Activated CD4-positive, alpha-beta T cell treated with anti-CD3 and anti-CD28 coated beads for 36 hours (primary cell): Measurements from ENCODE around the gene ZCCHC7. TPM values are rescaled to one million over a fixed set of nuclear protein-coding genes. Genes with fewer than 3 reads are reported as not detected.

Experiments used
- ATAC-seq: fragments of 200-7000 bp; cut with Tn5 transposase; one replicate; pipeline ENCODE4 v1.10.0; 2021; ENCODE audit warnings: mild to moderate bottlenecking, moderate library complexity
- CTCF ChIA-PET: fragments of 350-600 bp; sonication (Branson Sonifier 250); formaldehyde crosslinking; loops from one replicate; lab custom pipeline; 2021; ENCODE audit warnings: antibody characterized with exemption; lab: Charles Lee
- POLR2A ChIA-PET: fragments of 350-600 bp; sonication (Branson Sonifier 250); formaldehyde crosslinking; loops from one replicate; lab custom pipeline; 2021; ENCODE audit warnings: antibody characterized with exemption, inconsistent platforms; lab: Charles Lee
- DNase-seq: peaks from one replicate; pipeline ENCODE4 v3.0.0-alpha.2; 2020
- H3K27ac Mint-ChIP-seq: one replicate; pipeline ENCODE4 v1.8.0; 2021; ENCODE audit warnings: mixed read lengths
- H3K27me3 Mint-ChIP-seq: one replicate; pipeline ENCODE4 v1.8.0; 2021; ENCODE audit warnings: mixed read lengths
- H3K36me3 Mint-ChIP-seq: one replicate; pipeline ENCODE4 v1.8.0; 2021; ENCODE audit warnings: low read depth, mixed read lengths
- H3K4me1 Mint-ChIP-seq: one replicate; pipeline ENCODE4 v1.8.0; 2021; ENCODE audit warnings: mixed read lengths
- H3K4me3 Mint-ChIP-seq: one replicate; pipeline ENCODE4 v1.8.0; 2021; ENCODE audit warnings: mild to moderate bottlenecking, moderate library complexity, mixed read lengths
- H3K9me3 Mint-ChIP-seq: one replicate; pipeline ENCODE4 v1.8.0; 2021; ENCODE audit warnings: low read depth, mixed read lengths
- intact Hi-C, 2 experiments: fragments of 100-400 bp; cut with DNase I in 1 of 2; cut with micrococcal nuclease in 1 of 2; formaldehyde crosslinking; loops; one replicate each; pipeline versions ENCODE4 v1.14.2 to v1.15.1; 2022 to 2024; cut with DNase I, micrococcal nuclease
- total RNA-seq, 2 experiments: library from RNA; stranded (reverse); gene quantifications; one replicate each; pipeline ENCODE4 v1.2.3, GENCODE V29; 2021

ZCCHC7 gene
- total RNA-seq, 2 experiments from 2014 or later, result 29.9 to 50.2 TPM

- no peak for DNase-seq
- no peaks in the 10 kb centered on the region for H3K36me3 Mint-ChIP-seq
- intact Hi-C loops, result loop anchor here in 1 of 2 experiments (10.0 kb wide), 1 partner anchor 461 kb away; no protein-coding TSS in a partner anchor
- ChIA-PET POLR2A (no interaction called here), CTCF (interaction anchor here (0.5 to 0.7 kb wide), 2 partner anchors 20 to 237 kb away, joined by 3 to 4 read pairs; no protein-coding TSS in a partner anchor)
- no peaks in the 10 kb centered on the region for H3K9me3 Mint-ChIP-seq
- H3K4me1 Mint-ChIP-seq, result no peaks in the 10 kb centered on the region
- H3K4me3 Mint-ChIP-seq, result no peak overlapping the region
- no peak for ATAC-seq
- no peak overlapping the region for H3K27ac Mint-ChIP-seq
- no peaks in the 10 kb centered on the region for H3K27me3 Mint-ChIP-seq
Measured at GRCh38 chr9:37336150-37336549, 215.8 kb downstream of the ZCCHC7 start.

DNA sequence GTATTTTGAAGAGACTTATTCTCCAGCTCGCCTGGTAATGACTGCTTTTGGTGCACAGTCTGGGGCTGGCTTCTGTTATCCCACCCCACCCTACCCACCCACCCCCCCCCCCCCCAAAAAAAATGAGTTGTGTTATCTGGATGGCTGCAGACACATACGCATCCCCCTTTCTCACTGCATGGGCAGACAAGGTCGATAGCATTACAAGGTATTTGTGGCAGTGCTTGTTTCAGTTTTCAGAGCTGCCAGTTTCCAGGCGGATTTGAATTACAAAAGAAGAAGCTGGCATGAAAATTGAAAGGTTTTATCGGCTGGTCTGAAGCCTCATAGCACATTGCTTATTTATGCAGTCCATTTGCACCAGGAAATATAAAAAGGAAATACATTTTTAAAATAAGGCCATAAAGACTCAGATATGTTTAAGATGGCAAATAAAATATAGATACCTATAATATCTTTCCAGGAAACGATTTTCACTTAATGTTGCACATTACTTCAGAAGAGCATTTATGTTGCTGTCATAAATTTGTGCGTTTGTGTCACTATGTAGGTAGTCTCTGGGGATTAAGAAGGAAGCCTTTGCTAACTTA is 217.0 kb downstream of the ZCCHC7 start:
- H3K27me3 Mint-ChIP-seq, result no peaks in the 10 kb centered on the region
- no peak overlapping the region for H3K27ac Mint-ChIP-seq
- H3K4me1 Mint-ChIP-seq, result no peaks in the 10 kb centered on the region
- intact Hi-C loops, result loop anchor here in 1 of 2 experiments (10.0 kb wide), 1 partner anchor 463 kb away; no protein-coding TSS in a partner anchor
- no peaks in the 10 kb centered on the region for H3K9me3 Mint-ChIP-seq
- H3K36me3 Mint-ChIP-seq, result no peaks in the 10 kb centered on the region
- ChIA-PET CTCF (interaction anchor here (0.6 to 4.2 kb wide), 3 partner anchors 8 to 22 kb away, joined by 3 to 16 read pairs (median 3); no protein-coding TSS in a partner anchor), POLR2A (no interaction called here)
- no peak for DNase-seq
- no peak for ATAC-seq
- no peak overlapping the region for H3K4me3 Mint-ChIP-seq

DNA sequence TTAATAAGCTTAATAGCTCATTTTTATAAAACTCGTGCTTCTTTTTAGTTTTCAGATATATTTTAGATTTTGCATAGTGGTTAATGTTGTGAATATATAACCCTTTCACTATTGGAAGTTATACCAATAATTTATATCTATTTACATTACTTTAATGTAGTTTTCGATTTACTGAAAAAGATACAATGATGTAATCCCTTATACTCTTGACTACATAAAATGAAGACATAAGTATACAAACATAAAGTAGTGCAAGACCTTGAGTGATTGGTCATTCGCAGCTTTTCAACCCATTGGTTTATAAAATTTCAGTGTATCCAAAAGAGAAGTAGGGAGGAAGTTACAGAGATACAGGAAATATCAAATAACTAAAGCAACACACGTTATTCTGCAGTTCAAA is 217.8 kb downstream of the ZCCHC7 start:
- no peak overlapping the region for H3K27ac Mint-ChIP-seq
- H3K27me3 Mint-ChIP-seq, result no peaks in the 10 kb centered on the region
- no peak for ATAC-seq
- intact Hi-C loops, result loop anchor here in 1 of 2 experiments (10.0 kb wide), 1 partner anchor 463 kb away; no protein-coding TSS in a partner anchor
- no peaks in the 10 kb centered on the region for H3K36me3 Mint-ChIP-seq
- no peak overlapping the region for H3K4me3 Mint-ChIP-seq
- H3K9me3 Mint-ChIP-seq, result no peaks in the 10 kb centered on the region
- ChIA-PET CTCF (interaction anchor here (4.2 kb wide), 1 partner anchor 9 kb away, joined by 16 read pairs; no protein-coding TSS in a partner anchor), POLR2A (no interaction called here)
- no peaks in the 10 kb centered on the region for H3K4me1 Mint-ChIP-seq
- DNase-seq, result no peak

DNA sequence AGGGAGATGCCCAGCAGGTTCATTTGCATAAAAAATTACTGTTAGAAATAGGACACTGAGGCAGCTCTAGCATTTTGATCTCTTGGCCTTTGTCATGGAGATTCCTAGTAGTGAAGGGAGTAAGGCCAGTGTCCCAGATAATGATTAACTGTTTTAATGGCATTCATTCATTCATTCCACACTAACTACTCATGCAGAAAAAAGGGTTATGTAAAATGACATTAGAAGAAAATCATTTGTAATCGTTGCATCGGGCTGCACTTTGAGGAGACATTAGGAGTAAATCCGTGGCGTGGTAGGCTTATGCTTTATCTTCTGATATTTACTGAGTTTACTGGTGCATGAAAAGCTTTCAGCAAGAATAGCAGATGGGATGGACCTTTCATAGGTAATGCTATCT is 219.5 kb downstream of the ZCCHC7 start:
- H3K36me3 Mint-ChIP-seq, result no peaks in the 10 kb centered on the region
- no peak overlapping the region for H3K4me3 Mint-ChIP-seq
- H3K9me3 Mint-ChIP-seq, result no peaks in the 10 kb centered on the region
- no peaks in the 10 kb centered on the region for H3K4me1 Mint-ChIP-seq
- ATAC-seq (no peak), DNase-seq (no peak)
- intact Hi-C loops, result loop anchor here in 1 of 2 experiments (10.0 kb wide), 1 partner anchor 465 kb away; no protein-coding TSS in a partner anchor
- ChIA-PET POLR2A (no interaction called here), CTCF (interaction anchor here (1.2 to 4.2 kb wide), 3 partner anchors 11 to 65 kb away, joined by 3 to 16 read pairs (median 3); no protein-coding TSS in a partner anchor)
- H3K27me3 Mint-ChIP-seq, result no peaks in the 10 kb centered on the region
- H3K27ac Mint-ChIP-seq, result no peak overlapping the region

DNA sequence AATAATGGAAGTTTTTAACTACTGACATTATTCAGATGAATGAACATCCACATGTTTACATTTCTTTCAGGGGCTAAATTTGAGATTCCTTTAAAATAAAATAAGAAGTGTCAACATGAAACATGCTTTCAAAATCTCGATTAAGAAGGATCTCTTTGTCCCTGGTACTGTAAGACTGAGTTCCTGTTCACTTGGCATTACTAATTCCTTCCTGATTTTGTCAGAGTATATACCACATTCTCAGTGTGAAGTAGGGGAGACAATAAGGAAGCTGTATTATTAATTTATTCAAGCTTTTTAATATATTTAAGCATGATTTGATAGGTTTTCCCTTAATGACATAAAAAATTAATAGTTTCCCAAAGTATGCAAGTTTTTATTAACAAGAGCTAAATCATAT is 220.6 kb downstream of the ZCCHC7 start:
- intact Hi-C loops, result no loop called here
- ATAC-seq (no peak), DNase-seq (no peak)
- Mint-ChIP-seq H3K9me3 (no peaks in the 10 kb centered on the region), H3K4me1 (no peaks in the 10 kb centered on the region), H3K27ac (no peak overlapping the region), H3K4me3 (no peak overlapping the region), H3K36me3 (no peaks in the 10 kb centered on the region), H3K27me3 (no peaks in the 10 kb centered on the region)
- ChIA-PET CTCF (interaction anchor here (0.5 to 4.2 kb wide), 5 partner anchors 12 to 297 kb away, joined by 3 to 16 read pairs (median 3); no protein-coding TSS in a partner anchor), POLR2A (no interaction called here)

DNA sequence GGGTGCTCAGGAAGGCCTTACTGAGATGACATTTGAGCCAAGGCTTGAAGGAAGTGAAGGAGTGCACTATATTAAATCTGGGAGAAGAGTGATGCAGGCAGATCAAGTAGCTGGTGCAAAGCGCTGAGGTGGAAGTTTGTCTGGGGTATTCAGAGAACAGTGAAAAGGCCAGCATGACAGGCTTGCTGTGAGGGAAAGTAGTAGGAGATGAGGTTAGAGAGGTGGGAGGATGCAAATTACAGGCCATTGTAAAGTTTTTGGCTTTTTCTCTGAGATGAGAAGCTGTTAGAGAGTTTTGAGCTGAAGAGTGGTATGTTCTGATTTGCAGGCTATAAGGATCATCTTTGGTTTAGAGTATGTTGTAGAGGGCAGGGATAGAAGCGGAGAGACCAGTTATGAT is 221.3 kb downstream of the ZCCHC7 start:
- H3K4me3 Mint-ChIP-seq, result no peak overlapping the region
- no peaks in the 10 kb centered on the region for H3K36me3 Mint-ChIP-seq
- no peak for ATAC-seq
- H3K4me1 Mint-ChIP-seq, result no peaks in the 10 kb centered on the region
- intact Hi-C loops, result no loop called here
- H3K9me3 Mint-ChIP-seq, result no peaks in the 10 kb centered on the region
- POLR2A ChIA-PET, result no interaction called here
- no peak overlapping the region for H3K27ac Mint-ChIP-seq
- CTCF ChIA-PET, result interaction anchor here (0.6 to 1.0 kb wide), 2 partner anchors 13 to 37 kb away, joined by 3 read pairs; no protein-coding TSS in a partner anchor
- DNase-seq, result no peak
- no peaks in the 10 kb centered on the region for H3K27me3 Mint-ChIP-seq

DNA sequence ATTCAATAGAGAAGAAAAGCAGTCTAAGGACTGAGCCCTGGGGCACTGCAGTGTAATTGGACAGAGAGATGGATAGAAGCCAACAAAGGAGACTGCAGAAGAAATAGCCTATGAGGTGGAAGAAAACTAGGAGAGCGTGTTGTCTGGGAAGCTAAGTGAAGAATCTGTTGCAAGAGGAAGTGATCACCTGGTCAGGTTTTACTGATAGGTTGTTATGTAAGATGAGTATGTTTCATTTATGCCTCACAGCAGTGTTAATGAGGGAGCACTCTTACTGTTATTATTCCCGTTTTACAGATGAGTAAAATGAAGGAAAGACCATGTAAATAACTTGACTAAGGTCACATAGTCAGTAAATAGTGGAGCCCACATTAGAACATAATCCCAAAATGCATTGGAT is 222.1 kb downstream of the ZCCHC7 start:
- Mint-ChIP-seq H3K27me3 (no peaks in the 10 kb centered on the region), H3K4me1 (no peaks in the 10 kb centered on the region), H3K4me3 (no peak overlapping the region), H3K27ac (no peak overlapping the region), H3K9me3 (no peaks in the 10 kb centered on the region), H3K36me3 (no peaks in the 10 kb centered on the region)
- ATAC-seq, result no peak
- intact Hi-C loops, result no loop called here
- ChIA-PET CTCF (interaction anchor here (1.0 kb wide), 1 partner anchor 13 kb away, joined by 3 read pairs; no protein-coding TSS in a partner anchor), POLR2A (no interaction called here)
- no peak for DNase-seq

- H3K4me3 Mint-ChIP-seq, result no peak overlapping the region
- POLR2A ChIA-PET, result no interaction called here
- intact Hi-C loops, result no loop called here
Measured at GRCh38 chr9:37342895-37343294, 222.5 kb downstream of the ZCCHC7 start.

DNA sequence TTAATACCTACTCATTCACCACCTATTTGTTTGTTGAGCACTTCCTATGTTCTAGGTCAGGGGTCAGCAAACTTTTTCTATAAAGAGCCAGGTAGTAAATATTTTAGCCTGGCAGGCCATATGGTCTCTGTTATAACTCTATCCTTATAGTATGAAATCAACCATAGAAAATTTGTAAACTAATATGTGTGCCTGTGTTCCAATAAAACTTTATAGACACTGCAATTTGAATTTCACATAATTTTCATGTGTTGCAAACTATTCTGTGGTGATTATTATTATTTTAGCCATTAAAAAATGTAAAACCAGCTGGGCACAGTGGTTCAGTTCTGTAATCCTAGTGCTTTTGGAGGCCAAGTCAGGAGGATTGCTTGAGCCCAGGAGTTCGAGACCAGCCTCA is 223.3 kb downstream of the ZCCHC7 start:
- ATAC-seq (no peak), DNase-seq (no peak)
- Mint-ChIP-seq H3K27me3 (no peaks in the 10 kb centered on the region), H3K27ac (no peak overlapping the region), H3K36me3 (peaks cover 3% of the 10 kb centered on the region), H3K4me1 (no peaks in the 10 kb centered on the region), H3K4me3 (no peak overlapping the region), H3K9me3 (no peaks in the 10 kb centered on the region)
- ChIA-PET CTCF (no interaction called here), POLR2A (no interaction called here)
- intact Hi-C loops, result no loop called here

More at GRCh38 chr9:37342895-37343294, 222.5 kb downstream of the ZCCHC7 start:
- H3K27me3 Mint-ChIP-seq, result no peaks in the 10 kb centered on the region
- no peak overlapping the region for H3K27ac Mint-ChIP-seq
- CTCF ChIA-PET, result no interaction called here
- no peak for DNase-seq
- H3K36me3 Mint-ChIP-seq, result no peaks in the 10 kb centered on the region
- no peaks in the 10 kb centered on the region for H3K4me1 Mint-ChIP-seq
- ATAC-seq, result no peak
- no peaks in the 10 kb centered on the region for H3K9me3 Mint-ChIP-seq

GRCh38 chr9:37345038-37345437 is 224.7 kb downstream of the ZCCHC7 start:
- Mint-ChIP-seq H3K27ac (no peak overlapping the region), H3K36me3 (peaks cover 4% of the 10 kb centered on the region), H3K4me1 (no peaks in the 10 kb centered on the region), H3K4me3 (no peak overlapping the region), H3K9me3 (no peaks in the 10 kb centered on the region), H3K27me3 (no peaks in the 10 kb centered on the region)
- ATAC-seq (no peak), DNase-seq (no peak)
- intact Hi-C loops, result no loop called here
- POLR2A ChIA-PET, result no interaction called here
- CTCF ChIA-PET, result interaction anchor here (0.7 to 1.2 kb wide), 3 partner anchors 16 to 107 kb away, joined by 3 read pairs; no protein-coding TSS in a partner anchor

GRCh38 chr9:37348917-37349316 is 228.5 kb downstream of the ZCCHC7 start:
- H3K36me3 Mint-ChIP-seq, result peaks cover 27% of the 10 kb centered on the region
- ATAC-seq, result no peak
- H3K27ac Mint-ChIP-seq, result no peak overlapping the region
- no peaks in the 10 kb centered on the region for H3K4me1 Mint-ChIP-seq
- H3K4me3 Mint-ChIP-seq, result no peak overlapping the region
- POLR2A ChIA-PET, result interaction anchor here (0.7 kb wide), 1 partner anchor 47 kb away, joined by 10 read pairs; no protein-coding TSS in a partner anchor
- H3K9me3 Mint-ChIP-seq, result no peaks in the 10 kb centered on the region
- H3K27me3 Mint-ChIP-seq, result no peaks in the 10 kb centered on the region
- no peak for DNase-seq
- intact Hi-C loops, result no loop called here
- CTCF ChIA-PET, result no interaction called here
